ENCODE results near the gene MORN3.

DNA sequence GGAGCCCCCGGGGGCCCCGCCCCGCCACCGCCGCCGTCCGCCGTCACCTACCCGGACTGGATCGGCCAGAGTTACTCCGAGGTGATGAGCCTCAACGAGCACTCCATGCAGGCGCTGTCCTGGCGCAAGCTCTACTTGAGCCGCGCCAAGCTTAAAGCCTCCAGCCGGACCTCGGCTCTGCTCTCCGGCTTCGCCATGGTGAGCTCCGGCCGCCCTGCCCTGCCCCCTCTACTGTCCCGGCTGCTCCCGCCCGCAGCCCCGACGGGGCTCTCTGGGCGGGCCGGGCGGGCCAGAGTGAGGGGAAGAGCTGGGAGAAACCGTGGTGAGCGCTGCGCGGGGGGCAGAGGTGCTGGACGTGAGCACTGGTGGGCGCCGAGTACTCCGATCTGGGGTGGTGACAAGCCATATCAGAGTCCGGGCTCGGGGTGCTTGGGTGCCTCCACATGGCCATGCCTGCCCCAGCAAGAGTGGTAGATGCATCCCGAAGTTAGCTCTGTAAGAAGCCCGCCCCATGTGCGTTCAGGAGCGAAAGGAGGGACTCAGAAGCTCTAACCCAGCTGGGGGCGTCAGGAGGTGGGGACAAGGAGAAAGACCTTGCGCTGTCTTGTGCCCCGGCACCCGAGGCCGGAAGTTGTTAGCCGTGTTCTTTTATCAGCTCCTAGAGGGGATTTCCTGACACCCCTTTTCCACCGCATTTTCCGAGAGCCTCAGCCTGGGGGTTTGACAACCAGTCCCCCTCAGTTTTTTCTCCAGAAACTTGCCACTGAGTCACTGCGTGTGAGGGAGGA, 42.4 kb downstream of the MORN3 start:
- TF ChIP-seq, protein P1, sequence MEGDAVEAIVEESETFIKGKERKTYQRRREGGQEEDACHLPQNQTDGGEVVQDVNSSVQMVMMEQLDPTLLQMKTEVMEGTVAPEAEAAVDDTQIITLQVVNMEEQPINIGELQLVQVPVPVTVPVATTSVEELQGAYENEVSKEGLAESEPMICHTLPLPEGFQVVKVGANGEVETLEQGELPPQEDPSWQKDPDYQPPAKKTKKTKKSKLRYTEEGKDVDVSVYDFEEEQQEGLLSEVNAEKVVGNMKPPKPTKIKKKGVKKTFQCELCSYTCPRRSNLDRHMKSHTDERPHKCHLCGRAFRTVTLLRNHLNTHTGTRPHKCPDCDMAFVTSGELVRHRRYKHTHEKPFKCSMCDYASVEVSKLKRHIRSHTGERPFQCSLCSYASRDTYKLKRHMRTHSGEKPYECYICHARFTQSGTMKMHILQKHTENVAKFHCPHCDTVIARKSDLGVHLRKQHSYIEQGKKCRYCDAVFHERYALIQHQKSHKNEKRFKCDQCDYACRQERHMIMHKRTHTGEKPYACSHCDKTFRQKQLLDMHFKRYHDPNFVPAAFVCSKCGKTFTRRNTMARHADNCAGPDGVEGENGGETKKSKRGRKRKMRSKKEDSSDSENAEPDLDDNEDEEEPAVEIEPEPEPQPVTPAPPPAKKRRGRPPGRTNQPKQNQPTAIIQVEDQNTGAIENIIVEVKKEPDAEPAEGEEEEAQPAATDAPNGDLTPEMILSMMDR (IDR thresholded peaks at IDR 0.05; ENCODE audit: poor library complexity, severe bottlenecking) = peak; percentile 31
- TF ChIP-seq EZH2 (IDR thresholded peaks at IDR 0.05; ENCODE audit: borderline replicate concordance, insufficient read depth, low read length, poor library complexity, severe bottlenecking) = no peak
